Endometrium (tissue), 2 donors: ENCODE measurements around the gene MTHFD1L.

Source experiments
- FAIRE-seq: peaks from 2 replicates; lab custom pipeline; 2012; peaks lifted over from hg19 to GRCh38; lab: Jason Lieb, UNC
- donor health status: control.
- donor health status: control.

MTHFD1L gene

GRCh38 chr6:150991487-150991886 is 126.0 kb downstream of the MTHFD1L start:
- FAIRE-seq: no peak

- no peak for FAIRE-seq
Measured at GRCh38 chr6:150992262-150992661, 126.8 kb downstream of the MTHFD1L start.

GRCh38 chr6:150992703-150993102 is 127.2 kb downstream of the MTHFD1L start:
- no peak for FAIRE-seq

GRCh38 chr6:150993253-150993652 is 127.8 kb downstream of the MTHFD1L start:
- no peak for FAIRE-seq

- no peak for FAIRE-seq
Measured at GRCh38 chr6:150994026-150994425, 128.5 kb downstream of the MTHFD1L start.

GRCh38 chr6:150996968-150997367 is 131.5 kb downstream of the MTHFD1L start:
- no peak for FAIRE-seq

GRCh38 chr6:150999107-150999506 is 133.6 kb downstream of the MTHFD1L start:
- FAIRE-seq: no peak

GRCh38 chr6:150999576-150999975 is 134.1 kb downstream of the MTHFD1L start:
- no peak for FAIRE-seq

- FAIRE-seq: no peak
Measured at GRCh38 chr6:151001387-151002056, 136.0 kb downstream of the MTHFD1L start.

- FAIRE-seq: no peak
Measured at GRCh38 chr6:151002057-151002450, 136.6 kb downstream of the MTHFD1L start.

GRCh38 chr6:151002491-151002935 is 137.0 kb downstream of the MTHFD1L start:
- no peak for FAIRE-seq

- FAIRE-seq: peak; percentile 29
Measured at GRCh38 chr6:151004383-151005024, 139.0 kb downstream of the MTHFD1L start.

GRCh38 chr6:151005164-151005563 is 139.7 kb downstream of the MTHFD1L start:
- FAIRE-seq: no peak

- no peak for FAIRE-seq
Measured at GRCh38 chr6:151005896-151006632, 140.6 kb downstream of the MTHFD1L start.

GRCh38 chr6:151007076-151007475 is 141.6 kb downstream of the MTHFD1L start:
- FAIRE-seq: no peak

GRCh38 chr6:151007922-151008321 is 142.4 kb downstream of the MTHFD1L start:
- FAIRE-seq: no peak

GRCh38 chr6:151008425-151008824 is 142.9 kb downstream of the MTHFD1L start:
- FAIRE-seq: no peak

GRCh38 chr6:151009576-151009975 is 144.1 kb downstream of the MTHFD1L start:
- no peak for FAIRE-seq

- FAIRE-seq: peak; percentile 97
Measured at GRCh38 chr6:151010071-151010470, 144.6 kb downstream of the MTHFD1L start.

GRCh38 chr6:151012321-151013294 is 147.1 kb downstream of the MTHFD1L start:
- FAIRE-seq: no peak

- FAIRE-seq: no peak
Measured at GRCh38 chr6:151014404-151015100, 149.1 kb downstream of the MTHFD1L start.
